ENCODE measurements around the gene FAM78A. TPM values are rescaled to one million over a fixed set of nuclear protein-coding genes. Genes with fewer than 3 reads are reported as not detected.

Gene FAM78A
- total RNA-seq, 1 experiment from 2014 or later = not detected

DNA sequence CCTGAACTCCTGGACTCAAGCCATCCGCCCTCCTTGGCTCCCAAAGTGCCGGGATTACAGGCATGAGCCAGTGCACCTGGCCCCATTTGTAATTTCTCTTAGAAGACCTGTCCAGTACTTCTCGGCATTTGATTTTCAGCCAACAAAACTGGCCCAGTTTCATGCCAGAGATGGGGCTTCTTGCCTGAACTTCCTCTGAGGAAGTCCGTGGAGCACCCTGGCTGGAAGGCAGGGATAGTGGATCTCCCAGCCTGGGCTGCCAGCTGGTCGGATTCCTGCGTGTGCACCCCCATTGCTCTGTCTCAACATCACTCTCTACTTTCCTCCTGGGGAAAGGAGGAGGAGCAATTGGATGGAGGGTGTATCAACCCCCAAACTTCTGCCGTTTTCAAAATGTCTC lies 39.0 kb downstream of the FAM78A start:
- H3K4me1 Mint-ChIP-seq (ENCODE audit: low read depth, unreplicated experiment) = no peaks in the 10 kb centered on the region
- H3K4me3 Mint-ChIP-seq (ENCODE audit: low read depth, unreplicated experiment) = no peak overlapping the region
- H3K27me3 Mint-ChIP-seq (ENCODE audit: unreplicated experiment) = no peaks in the 10 kb centered on the region
- DNase-seq = no peak
- TF ChIP-seq, protein P1, sequence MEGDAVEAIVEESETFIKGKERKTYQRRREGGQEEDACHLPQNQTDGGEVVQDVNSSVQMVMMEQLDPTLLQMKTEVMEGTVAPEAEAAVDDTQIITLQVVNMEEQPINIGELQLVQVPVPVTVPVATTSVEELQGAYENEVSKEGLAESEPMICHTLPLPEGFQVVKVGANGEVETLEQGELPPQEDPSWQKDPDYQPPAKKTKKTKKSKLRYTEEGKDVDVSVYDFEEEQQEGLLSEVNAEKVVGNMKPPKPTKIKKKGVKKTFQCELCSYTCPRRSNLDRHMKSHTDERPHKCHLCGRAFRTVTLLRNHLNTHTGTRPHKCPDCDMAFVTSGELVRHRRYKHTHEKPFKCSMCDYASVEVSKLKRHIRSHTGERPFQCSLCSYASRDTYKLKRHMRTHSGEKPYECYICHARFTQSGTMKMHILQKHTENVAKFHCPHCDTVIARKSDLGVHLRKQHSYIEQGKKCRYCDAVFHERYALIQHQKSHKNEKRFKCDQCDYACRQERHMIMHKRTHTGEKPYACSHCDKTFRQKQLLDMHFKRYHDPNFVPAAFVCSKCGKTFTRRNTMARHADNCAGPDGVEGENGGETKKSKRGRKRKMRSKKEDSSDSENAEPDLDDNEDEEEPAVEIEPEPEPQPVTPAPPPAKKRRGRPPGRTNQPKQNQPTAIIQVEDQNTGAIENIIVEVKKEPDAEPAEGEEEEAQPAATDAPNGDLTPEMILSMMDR (IDR thresholded peaks at IDR 0.05; ENCODE audit: unreplicated experiment) = no peak
- H3K36me3 Mint-ChIP-seq (ENCODE audit: insufficient read depth, unreplicated experiment) = peaks cover 5% of the 10 kb centered on the region
- no TSS peak for BruUV-seq (replicated peaks)
- H3K27ac Mint-ChIP-seq (ENCODE audit: unreplicated experiment) = no peak overlapping the region
- no peaks in the 10 kb centered on the region for H3K9me3 Mint-ChIP-seq (ENCODE audit: low read depth, unreplicated experiment)
- CTCF ChIA-PET = no interaction called here
- intact Hi-C loops (cut with micrococcal nuclease; ENCODE audit: unreplicated experiment) = no loop called here

DNA sequence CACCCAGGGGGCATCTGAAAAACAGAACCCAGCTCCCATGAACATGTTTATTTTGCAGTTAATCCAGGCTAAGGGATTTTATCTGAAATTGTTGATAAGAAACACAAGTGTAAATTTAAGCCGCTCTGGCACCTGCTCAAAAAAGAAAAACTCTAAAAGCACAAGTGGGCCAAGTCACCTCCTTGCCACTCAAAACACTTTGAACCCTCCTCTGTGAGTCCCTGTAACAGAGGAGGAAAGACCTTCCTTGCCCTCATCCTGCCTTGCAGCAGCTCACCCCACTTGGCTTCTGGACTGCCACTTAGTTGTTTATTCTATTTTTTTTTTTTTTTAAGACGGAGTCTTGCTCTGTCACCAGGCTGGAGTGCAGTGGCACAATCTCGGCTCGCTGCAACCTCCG lies 39.5 kb downstream of the FAM78A start:
- no peaks in the 10 kb centered on the region for H3K4me1 Mint-ChIP-seq (ENCODE audit: low read depth, unreplicated experiment)
- CTCF ChIA-PET = no interaction called here
- no TSS peak for BruUV-seq (replicated peaks)

DNA sequence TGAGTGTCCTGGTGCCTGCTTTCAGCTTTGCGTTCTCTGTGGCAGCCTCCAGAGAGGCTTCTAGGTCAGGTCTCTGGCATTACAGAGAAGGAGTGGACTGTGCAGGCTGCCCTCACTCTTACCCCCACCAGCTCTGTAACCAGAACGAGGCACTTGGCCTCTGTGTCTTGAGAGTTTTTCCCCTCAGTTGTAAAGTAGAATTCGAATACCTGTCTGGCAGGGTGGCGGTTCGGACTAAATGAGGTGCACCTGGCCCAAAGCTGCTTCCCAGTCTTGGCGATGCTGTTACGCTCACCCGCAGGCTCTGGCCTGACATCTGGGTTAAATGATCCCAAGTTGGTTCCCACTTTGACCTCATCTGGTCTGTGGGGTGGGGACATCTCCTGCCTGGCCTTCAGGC lies 40.1 kb downstream of the FAM78A start:
- intact Hi-C loops (cut with micrococcal nuclease; ENCODE audit: unreplicated experiment) = no loop called here
- CTCF ChIA-PET = no interaction called here
- no peak overlapping the region for H3K27ac Mint-ChIP-seq (ENCODE audit: unreplicated experiment)
- TF ChIP-seq, protein P1 (IDR thresholded peaks at IDR 0.05; ENCODE audit: unreplicated experiment) = no peak
- H3K4me1 Mint-ChIP-seq (ENCODE audit: low read depth, unreplicated experiment) = no peaks in the 10 kb centered on the region
- BruUV-seq (replicated peaks) = no TSS peak
- no peak for DNase-seq
- H3K4me3 Mint-ChIP-seq (ENCODE audit: low read depth, unreplicated experiment) = no peak overlapping the region
- H3K9me3 Mint-ChIP-seq (ENCODE audit: low read depth, unreplicated experiment) = no peaks in the 10 kb centered on the region
- H3K36me3 Mint-ChIP-seq (ENCODE audit: insufficient read depth, unreplicated experiment) = peaks cover 5% of the 10 kb centered on the region
- H3K27me3 Mint-ChIP-seq (ENCODE audit: unreplicated experiment) = no peaks in the 10 kb centered on the region

More for the DNA sequence above, 39.5 kb downstream of the FAM78A start:
- H3K27me3 Mint-ChIP-seq (ENCODE audit: unreplicated experiment) = no peaks in the 10 kb centered on the region
- DNase-seq = no peak
- H3K4me3 Mint-ChIP-seq (ENCODE audit: low read depth, unreplicated experiment) = no peak overlapping the region
- H3K9me3 Mint-ChIP-seq (ENCODE audit: low read depth, unreplicated experiment) = no peaks in the 10 kb centered on the region
- no peak overlapping the region for H3K27ac Mint-ChIP-seq (ENCODE audit: unreplicated experiment)
- peaks cover 5% of the 10 kb centered on the region for H3K36me3 Mint-ChIP-seq (ENCODE audit: insufficient read depth, unreplicated experiment)
- intact Hi-C loops (cut with micrococcal nuclease; ENCODE audit: unreplicated experiment) = no loop called here
- TF ChIP-seq, protein P1 (IDR thresholded peaks at IDR 0.05; ENCODE audit: unreplicated experiment) = no peak

DNA sequence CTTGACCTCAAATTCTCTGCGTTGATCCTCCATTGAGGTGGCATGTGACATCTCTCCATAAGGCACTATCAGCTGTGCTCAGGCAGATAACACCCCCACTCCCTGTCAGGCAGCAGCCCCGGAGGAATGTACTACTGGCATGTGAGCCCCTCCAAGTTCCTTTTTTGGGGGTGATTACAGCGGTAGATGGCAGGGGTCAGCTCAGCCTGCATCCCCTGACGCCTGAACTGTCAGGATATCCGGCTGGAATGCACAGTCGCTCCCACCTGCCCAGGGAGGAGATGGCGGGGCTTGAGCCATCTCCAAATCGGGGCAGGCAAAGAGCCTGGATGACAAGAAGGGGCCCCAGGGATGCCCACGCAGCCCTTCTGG lies 40.8 kb downstream of the FAM78A start:
- H3K9me3 Mint-ChIP-seq (ENCODE audit: low read depth, unreplicated experiment) = no peaks in the 10 kb centered on the region
- no TSS peak for BruUV-seq (replicated peaks)
- no peak overlapping the region for H3K27ac Mint-ChIP-seq (ENCODE audit: unreplicated experiment)
- CTCF ChIA-PET = no interaction called here
- no peak for DNase-seq
- intact Hi-C loops (cut with micrococcal nuclease; ENCODE audit: unreplicated experiment) = no loop called here
- no peak overlapping the region for H3K4me3 Mint-ChIP-seq (ENCODE audit: low read depth, unreplicated experiment)
- no peaks in the 10 kb centered on the region for H3K4me1 Mint-ChIP-seq (ENCODE audit: low read depth, unreplicated experiment)
- TF ChIP-seq, protein P1 (IDR thresholded peaks at IDR 0.05; ENCODE audit: unreplicated experiment) = no peak
- peaks cover 8% of the 10 kb centered on the region for H3K36me3 Mint-ChIP-seq (ENCODE audit: insufficient read depth, unreplicated experiment)
- H3K27me3 Mint-ChIP-seq (ENCODE audit: unreplicated experiment) = no peaks in the 10 kb centered on the region

All from Calu3 (cell line).